ENCODE measurements around the gene ACP6.

GRCh38 chr1:147670319-147671001, at the start of gene ACP6:
- TF ChIP-seq CTCF (conservative IDR thresholded peaks at IDR 0.05 in 1 of 2, IDR thresholded peaks at IDR 0.05 in 1 of 2; ENCODE audit: extremely low read depth in 1 of 2, insufficient read depth in 1 of 2, low read depth in 1 of 2, low read length in 2 of 2) (no peak), EZH2 (IDR thresholded peaks at IDR 0.05; ENCODE audit: borderline replicate concordance, low read length) (no peak)
